Endothelial cell of umbilical vein (primary cell): Measurements from ENCODE around the gene ZC3H7A.
"Not testable (repeated sequence)": the region's sequence is repeated elsewhere in the genome, so short reads cannot be mapped to it uniquely, and the experiment has no call there.

Experiments
- FOS ChIP-seq: IDR thresholded peaks from 2 replicates; pipeline ENCODE4 v1.6.1; 2011; ENCODE audit warnings: mild to moderate bottlenecking, low read length, moderate library complexity, borderline replicate concordance; ENCODE audit not compliant: insufficient read depth
- MYC ChIP-seq: IDR thresholded peaks from one replicate; pipeline ENCODE4 v1.6.1; 2011; ENCODE audit warnings: mild to moderate bottlenecking, low read depth, low read length
- POLR2A ChIP-seq: IDR thresholded peaks from 2 replicates; pipeline ENCODE4 v1.6.1; 2012; ENCODE audit warnings: low read depth, mild to moderate bottlenecking, control low read depth, low read length
- POLR2AphosphoS5 ChIP-seq: IDR thresholded peaks from 2 replicates; pipeline ENCODE4 v1.6.1; 2012; ENCODE audit warnings: low read depth, mild to moderate bottlenecking, control low read depth, low read length, moderate library complexity; ENCODE audit not compliant: insufficient read depth
- TF ChIP-seq, protein P1 (sequence below), 2 donors: IDR thresholded peaks; 1 replicate in 1 of 2; 2 replicates in 1 of 2; pipeline ENCODE4 v1.5.1; 2011; ENCODE audit warnings: low read length in 2 of 2, mild to moderate bottlenecking in 2 of 2, moderate library complexity in 2 of 2, control low read depth in 1 of 2, inconsistent platforms in 1 of 2, low read depth in 1 of 2; ENCODE audit not compliant: insufficient read depth in 1 of 2; ENCODE audit errors: extremely low read depth in 1 of 2

DNA sequence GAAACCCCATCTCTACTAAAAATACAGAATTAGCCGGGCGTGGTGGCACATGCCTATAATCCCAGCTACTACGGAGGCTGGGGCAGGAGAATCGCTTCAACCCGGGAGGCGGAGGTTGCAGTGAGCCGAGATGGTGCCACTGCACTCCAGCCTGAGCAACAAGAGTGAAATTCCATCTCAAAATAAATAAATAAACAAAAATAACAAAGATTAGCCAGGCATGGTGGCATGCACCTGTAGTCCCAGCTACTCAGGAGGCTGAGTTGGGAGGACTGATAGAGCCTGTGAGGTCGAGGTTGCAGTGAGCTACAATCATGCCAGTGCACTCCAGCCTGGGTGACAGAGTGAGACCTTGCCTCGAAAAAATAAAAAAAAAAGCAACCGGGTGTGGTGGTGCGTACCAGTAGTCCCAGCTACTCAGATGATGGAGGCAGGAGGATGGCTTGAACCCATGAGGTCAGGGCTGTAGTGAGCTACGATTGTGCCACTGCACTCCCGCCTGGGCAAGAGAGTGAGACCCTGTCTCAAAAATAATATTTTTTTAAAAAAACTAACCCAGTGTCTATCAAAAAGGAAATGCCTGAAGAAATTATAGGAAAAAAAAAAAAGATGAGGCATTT, 12.0 kb downstream of the ZC3H7A start:
- TF ChIP-seq, protein P1, sequence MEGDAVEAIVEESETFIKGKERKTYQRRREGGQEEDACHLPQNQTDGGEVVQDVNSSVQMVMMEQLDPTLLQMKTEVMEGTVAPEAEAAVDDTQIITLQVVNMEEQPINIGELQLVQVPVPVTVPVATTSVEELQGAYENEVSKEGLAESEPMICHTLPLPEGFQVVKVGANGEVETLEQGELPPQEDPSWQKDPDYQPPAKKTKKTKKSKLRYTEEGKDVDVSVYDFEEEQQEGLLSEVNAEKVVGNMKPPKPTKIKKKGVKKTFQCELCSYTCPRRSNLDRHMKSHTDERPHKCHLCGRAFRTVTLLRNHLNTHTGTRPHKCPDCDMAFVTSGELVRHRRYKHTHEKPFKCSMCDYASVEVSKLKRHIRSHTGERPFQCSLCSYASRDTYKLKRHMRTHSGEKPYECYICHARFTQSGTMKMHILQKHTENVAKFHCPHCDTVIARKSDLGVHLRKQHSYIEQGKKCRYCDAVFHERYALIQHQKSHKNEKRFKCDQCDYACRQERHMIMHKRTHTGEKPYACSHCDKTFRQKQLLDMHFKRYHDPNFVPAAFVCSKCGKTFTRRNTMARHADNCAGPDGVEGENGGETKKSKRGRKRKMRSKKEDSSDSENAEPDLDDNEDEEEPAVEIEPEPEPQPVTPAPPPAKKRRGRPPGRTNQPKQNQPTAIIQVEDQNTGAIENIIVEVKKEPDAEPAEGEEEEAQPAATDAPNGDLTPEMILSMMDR (IDR thresholded peaks at IDR 0.05; ENCODE audit: extremely low read depth in 1 of 2, insufficient read depth in 1 of 2, low read depth in 1 of 2, low read length in 2 of 2) = not testable (repeated sequence)
- TF ChIP-seq FOS, POLR2A, POLR2AphosphoS5, MYC: not testable (repeated sequence)
